ENCODE measurements around the gene FREM2.

The FREM2 gene

GRCh38 chr13:38686577-38687245 lies at the start of gene FREM2:
FREM2 (plus strand) TSS chr13:38687077; CDS start chr13:38687345, 268 bp downstream.
- in situ Hi-C loops (cut with MboI; ENCODE audit: low pct_unique_long_range_greater_than_20kb, low sequenced_read_pairs) = no loop called here
- no peak for DNase-seq

- in situ Hi-C loops (cut with MboI; ENCODE audit: low pct_unique_long_range_greater_than_20kb, low sequenced_read_pairs) = no loop called here
- no peak for DNase-seq
Measured at GRCh38 chr13:38637576-38637975, 49.3 kb upstream of the FREM2 start.

- in situ Hi-C loops (cut with MboI; ENCODE audit: low pct_unique_long_range_greater_than_20kb, low sequenced_read_pairs) = no loop called here
- no peak for DNase-seq
Measured at GRCh38 chr13:38641164-38641948, 45.5 kb upstream of the FREM2 start.

GRCh38 chr13:38647312-38647711 lies 39.6 kb upstream of the FREM2 start:
- DNase-seq = no peak
- in situ Hi-C loops (cut with MboI; ENCODE audit: low pct_unique_long_range_greater_than_20kb, low sequenced_read_pairs) = no loop called here

- in situ Hi-C loops (cut with MboI; ENCODE audit: low pct_unique_long_range_greater_than_20kb, low sequenced_read_pairs) = no loop called here
- no peak for DNase-seq
Measured at GRCh38 chr13:38648912-38649311, 38.0 kb upstream of the FREM2 start.

GRCh38 chr13:38656699-38657098 lies 30.2 kb upstream of the FREM2 start:
- in situ Hi-C loops (cut with MboI; ENCODE audit: low pct_unique_long_range_greater_than_20kb, low sequenced_read_pairs) = no loop called here
- no peak for DNase-seq

GRCh38 chr13:38657191-38657590 lies 29.7 kb upstream of the FREM2 start:
- in situ Hi-C loops (cut with MboI; ENCODE audit: low pct_unique_long_range_greater_than_20kb, low sequenced_read_pairs) = no loop called here
- DNase-seq = no peak

GRCh38 chr13:38658906-38659305 lies 28.0 kb upstream of the FREM2 start:
- in situ Hi-C loops (cut with MboI; ENCODE audit: low pct_unique_long_range_greater_than_20kb, low sequenced_read_pairs) = no loop called here
- DNase-seq = no peak

GRCh38 chr13:38661010-38661675 lies 25.7 kb upstream of the FREM2 start:
- no peak for DNase-seq
- in situ Hi-C loops (cut with MboI; ENCODE audit: low pct_unique_long_range_greater_than_20kb, low sequenced_read_pairs) = no loop called here

- no peak for DNase-seq
- in situ Hi-C loops (cut with MboI; ENCODE audit: low pct_unique_long_range_greater_than_20kb, low sequenced_read_pairs) = no loop called here
Measured at GRCh38 chr13:38662362-38662761, 24.5 kb upstream of the FREM2 start.

- in situ Hi-C loops (cut with MboI; ENCODE audit: low pct_unique_long_range_greater_than_20kb, low sequenced_read_pairs) = no loop called here
- DNase-seq = no peak
Measured at GRCh38 chr13:38664906-38665305, 22.0 kb upstream of the FREM2 start.

GRCh38 chr13:38667526-38668109 lies 19.3 kb upstream of the FREM2 start:
- DNase-seq = no peak
- in situ Hi-C loops (cut with MboI; ENCODE audit: low pct_unique_long_range_greater_than_20kb, low sequenced_read_pairs) = no loop called here

GRCh38 chr13:38669234-38669964 lies 17.5 kb upstream of the FREM2 start:
- in situ Hi-C loops (cut with MboI; ENCODE audit: low pct_unique_long_range_greater_than_20kb, low sequenced_read_pairs) = no loop called here
- no peak for DNase-seq

GRCh38 chr13:38670627-38671026 lies 16.2 kb upstream of the FREM2 start:
- in situ Hi-C loops (cut with MboI; ENCODE audit: low pct_unique_long_range_greater_than_20kb, low sequenced_read_pairs) = no loop called here
- no peak for DNase-seq

- in situ Hi-C loops (cut with MboI; ENCODE audit: low pct_unique_long_range_greater_than_20kb, low sequenced_read_pairs) = no loop called here
- DNase-seq = no peak
Measured at GRCh38 chr13:38671980-38672379, 14.9 kb upstream of the FREM2 start.

- in situ Hi-C loops (cut with MboI; ENCODE audit: low pct_unique_long_range_greater_than_20kb, low sequenced_read_pairs) = no loop called here
- no peak for DNase-seq
Measured at GRCh38 chr13:38674208-38674607, 12.7 kb upstream of the FREM2 start.

- in situ Hi-C loops (cut with MboI; ENCODE audit: low pct_unique_long_range_greater_than_20kb, low sequenced_read_pairs) = no loop called here
- DNase-seq = no peak
Measured at GRCh38 chr13:38680912-38681311, 6.0 kb upstream of the FREM2 start.

- DNase-seq = no peak
- in situ Hi-C loops (cut with MboI; ENCODE audit: low pct_unique_long_range_greater_than_20kb, low sequenced_read_pairs) = no loop called here
Measured at GRCh38 chr13:38684714-38685113, 2.2 kb upstream of the FREM2 start.

GRCh38 chr13:38685431-38685830 lies 1.4 kb upstream of the FREM2 start:
- DNase-seq = no peak
- in situ Hi-C loops (cut with MboI; ENCODE audit: low pct_unique_long_range_greater_than_20kb, low sequenced_read_pairs) = no loop called here

Measured in KBM-7 (cell line).